GM19193 (cell line): ENCODE results near the gene DSCAM.

Experiments
- POLR2A ChIP-seq: IDR thresholded peaks from 4 replicates; pipeline ENCODE4 v1.6.1; 2011; ENCODE audit not compliant: insufficient read depth, insufficient read length; ENCODE audit errors: extremely low read depth

The DSCAM gene

DNA sequence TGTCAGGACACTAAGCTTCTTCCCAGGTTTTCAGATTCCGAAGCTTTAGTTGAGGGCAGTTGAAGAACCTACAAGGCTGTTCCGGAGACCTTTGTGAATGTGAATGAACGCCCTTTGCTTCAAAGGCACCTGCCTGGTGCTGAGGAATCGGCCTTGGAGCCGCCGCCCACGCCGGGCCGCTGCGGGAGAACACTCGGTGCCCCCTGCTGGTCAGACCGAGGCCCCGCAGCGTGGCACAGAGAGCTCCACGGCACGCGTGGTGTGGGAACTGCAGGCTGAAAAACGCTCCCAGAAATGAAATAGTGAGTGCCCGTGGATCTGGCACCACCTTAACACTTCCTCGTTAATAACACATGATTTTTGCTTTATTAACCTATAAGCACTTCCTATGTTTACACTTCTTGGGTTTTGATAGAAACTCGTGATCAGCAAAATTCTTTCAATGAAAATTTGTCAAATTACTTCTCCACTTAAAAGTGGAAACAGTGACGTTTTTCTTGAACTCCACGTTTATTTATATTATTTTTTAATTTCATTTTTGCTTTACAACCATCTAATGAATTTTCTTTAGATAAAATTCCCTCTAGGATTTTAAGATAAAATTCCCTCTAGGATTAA, 460.6 kb downstream of the DSCAM start:
- TF ChIP-seq POLR2A: no peak

DNA sequence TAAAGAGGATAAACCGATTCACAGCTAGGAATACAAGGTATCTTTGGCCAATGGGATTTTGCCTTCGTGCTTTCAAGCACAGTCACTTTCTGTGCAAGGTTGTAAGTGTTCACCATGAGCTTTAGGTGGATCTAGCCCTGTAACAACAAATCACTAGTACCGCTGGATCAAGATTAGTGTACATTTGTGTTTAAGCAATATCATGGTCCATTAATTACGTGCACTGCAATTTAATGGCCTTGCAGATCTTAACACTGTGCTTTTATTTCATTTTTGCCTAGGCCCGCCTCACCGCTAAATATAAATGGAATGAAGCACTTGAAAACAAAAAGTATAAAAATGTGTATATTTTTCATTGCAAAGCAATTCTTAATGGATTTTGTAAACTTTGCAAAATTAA, 461.1 kb downstream of the DSCAM start:
- no peak for TF ChIP-seq POLR2A

DNA sequence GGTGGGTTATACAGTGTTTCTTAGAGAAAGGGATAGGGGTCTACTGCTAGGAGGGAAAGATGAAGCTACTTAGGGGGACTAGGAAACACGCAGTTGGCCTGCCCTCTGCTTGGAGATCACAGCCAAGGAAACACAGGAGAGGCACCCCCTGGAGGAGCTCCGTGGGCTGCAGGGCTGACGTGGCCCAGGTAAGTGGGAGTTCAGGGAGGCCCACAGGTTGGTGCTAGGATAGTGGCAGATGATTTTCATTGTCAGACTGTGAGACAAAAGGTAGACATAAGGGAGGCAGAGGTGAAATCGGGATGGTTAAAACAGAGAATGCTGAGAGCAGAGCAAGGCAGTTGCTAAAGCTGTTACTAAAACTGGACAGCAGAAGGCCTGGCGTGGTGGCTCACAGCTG, 463.0 kb downstream of the DSCAM start:
- TF ChIP-seq POLR2A: no peak

DNA sequence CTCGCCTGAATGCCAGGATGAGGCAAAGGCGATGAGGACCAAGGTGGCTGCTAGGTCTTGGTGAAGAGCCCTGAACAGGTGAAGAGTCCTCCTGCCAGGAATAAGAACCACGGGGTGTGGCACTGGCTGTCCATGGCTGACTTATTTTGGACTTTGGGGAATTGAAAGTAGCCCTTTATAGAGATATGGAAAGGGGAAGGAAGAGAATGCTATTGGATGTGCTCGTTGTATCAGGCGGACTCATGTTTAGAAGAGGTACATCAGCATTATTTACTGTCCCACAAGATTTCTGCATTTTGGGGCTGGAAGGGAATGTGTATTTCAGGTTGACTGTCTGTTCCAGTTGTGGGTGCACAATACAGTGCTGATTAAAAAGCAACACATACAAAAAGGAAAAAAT, 465.8 kb downstream of the DSCAM start:
- no peak for TF ChIP-seq POLR2A

DNA sequence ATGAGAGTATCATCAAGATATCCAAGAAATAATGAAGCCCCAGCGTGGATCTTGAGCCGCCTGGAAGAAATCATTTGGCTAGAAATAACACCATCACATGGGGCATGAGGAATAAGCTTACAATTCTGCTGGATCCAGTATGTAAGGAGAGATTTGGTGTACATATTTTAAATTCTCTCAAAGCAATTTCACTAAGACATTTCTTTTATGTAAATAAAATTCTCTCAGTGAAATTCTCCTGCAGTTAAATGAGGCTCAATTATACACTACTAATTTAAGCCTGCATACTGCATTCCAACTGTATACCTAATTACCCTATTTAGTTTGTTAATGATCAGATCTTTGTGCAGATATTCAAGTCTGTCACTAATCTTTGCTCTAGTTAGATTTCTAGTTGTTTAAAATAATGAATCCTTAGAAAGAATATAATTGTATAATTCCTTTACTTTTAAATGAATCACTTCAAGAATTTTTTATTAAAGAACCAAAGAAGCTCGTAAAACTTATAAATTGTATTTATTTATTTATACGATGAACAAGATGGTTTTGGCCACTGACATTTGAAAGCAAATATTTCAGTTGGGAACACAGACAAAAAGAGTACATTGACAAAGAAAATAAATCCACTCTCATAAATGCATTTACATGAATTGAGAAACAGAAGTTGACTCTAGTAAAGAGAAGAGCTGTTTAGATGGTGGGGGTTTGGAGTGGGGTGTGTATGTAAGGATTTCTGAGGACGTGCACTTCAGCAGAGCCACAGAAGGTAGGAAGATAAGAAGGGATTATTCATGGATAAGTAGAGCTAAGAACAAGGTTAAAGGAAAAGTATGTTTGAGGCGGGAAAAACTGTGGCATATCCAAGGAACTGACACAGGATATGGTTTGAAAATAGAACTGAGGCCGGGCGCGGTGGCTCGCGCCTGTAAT, 466.8 kb downstream of the DSCAM start:
- TF ChIP-seq POLR2A: no peak

DNA sequence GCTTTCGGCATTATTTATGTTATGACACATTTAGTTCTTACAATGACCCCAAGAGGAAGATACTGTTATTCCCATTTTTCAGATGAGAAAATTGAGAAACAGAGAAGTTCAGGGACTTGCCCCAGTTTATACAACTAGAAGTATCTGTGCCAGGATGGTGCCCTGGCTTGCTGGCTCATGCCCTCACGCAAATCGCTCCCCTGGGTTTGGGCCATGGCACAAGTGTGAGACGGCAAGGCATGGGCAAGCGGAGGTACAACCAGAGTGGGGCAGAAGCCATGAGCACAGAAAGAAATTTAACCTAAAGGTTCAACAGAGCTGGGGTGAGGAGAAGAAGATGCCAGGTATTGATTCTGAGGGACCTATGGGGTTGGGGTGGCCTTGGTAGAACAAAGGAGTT, 469.8 kb downstream of the DSCAM start:
- no peak for TF ChIP-seq POLR2A

DNA sequence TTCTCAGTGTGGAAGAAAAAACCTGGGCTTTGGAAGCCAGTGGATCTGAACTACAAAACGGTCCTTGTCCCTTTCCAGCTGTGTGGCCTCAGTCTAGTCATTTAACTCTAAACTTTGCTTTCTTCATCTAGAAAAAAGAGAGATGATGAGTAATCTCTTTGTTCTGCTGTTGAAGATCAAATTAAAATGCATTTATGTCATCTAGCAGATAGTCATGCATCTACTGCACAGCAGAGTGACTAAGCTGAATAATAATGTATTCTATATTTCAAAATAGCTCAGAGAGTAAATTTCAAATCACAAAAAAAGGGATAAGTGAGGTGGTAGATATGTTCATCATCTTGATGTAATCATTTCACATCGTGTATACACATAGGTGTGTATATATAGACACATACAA, 473.2 kb downstream of the DSCAM start:
- TF ChIP-seq POLR2A: no peak

DNA sequence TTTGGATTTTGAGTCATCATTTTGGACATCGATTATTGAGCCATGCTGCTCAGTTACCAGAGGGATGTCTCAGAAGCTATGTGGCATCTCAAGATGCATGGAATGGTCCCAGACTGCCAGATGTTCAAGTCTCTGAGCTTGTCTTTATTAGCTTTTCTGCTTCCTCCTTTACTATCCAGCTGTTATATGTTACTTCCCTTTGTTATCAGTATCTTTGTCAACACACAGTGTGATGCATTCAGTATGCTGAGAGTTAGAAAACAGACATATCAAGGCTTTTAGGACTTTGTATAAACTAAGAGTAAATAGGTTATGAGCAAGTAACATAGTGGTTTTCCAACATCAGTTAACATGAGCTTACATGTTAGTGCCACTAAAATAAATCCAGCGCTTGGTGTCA, 474.5 kb downstream of the DSCAM start:
- TF ChIP-seq POLR2A: no peak

DNA sequence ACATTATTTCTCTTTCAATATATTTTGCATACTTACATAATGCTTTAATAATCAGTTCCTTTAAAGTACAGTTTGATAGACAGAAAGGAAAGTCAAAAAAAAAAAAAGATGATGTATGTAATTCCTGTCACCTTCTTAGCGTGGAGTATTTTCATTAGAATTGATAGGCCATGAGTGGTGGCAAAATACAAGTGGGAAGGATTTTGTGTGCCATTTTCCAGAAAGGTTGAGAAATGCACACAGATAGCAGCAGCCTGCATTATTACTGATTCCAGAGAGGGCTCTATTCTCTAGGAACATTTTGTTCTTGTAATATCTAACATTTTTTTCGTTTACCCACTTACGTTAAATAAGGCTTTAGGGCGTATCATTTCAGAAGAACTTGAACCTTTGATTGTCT, 475.6 kb downstream of the DSCAM start:
- TF ChIP-seq POLR2A: no peak

DNA sequence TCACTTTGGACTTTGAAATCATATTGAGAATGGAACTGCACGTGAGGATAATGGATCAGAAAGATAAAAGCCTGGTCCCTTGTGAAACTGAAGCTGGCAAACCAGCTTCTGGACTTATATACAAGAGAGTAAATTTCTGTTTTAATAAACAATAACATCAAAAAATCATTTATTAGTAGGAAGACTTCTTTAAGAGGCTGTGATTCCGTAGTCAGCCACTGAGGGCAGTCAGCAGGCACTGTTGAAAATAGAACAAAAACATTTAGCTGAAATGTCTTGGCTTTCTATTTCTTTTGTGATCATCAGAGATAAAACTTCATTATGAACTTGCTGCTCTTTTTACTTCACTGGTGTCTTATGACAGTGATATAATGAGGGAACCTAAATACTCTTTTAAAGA, 490.3 kb downstream of the DSCAM start:
- TF ChIP-seq POLR2A: no peak

DNA sequence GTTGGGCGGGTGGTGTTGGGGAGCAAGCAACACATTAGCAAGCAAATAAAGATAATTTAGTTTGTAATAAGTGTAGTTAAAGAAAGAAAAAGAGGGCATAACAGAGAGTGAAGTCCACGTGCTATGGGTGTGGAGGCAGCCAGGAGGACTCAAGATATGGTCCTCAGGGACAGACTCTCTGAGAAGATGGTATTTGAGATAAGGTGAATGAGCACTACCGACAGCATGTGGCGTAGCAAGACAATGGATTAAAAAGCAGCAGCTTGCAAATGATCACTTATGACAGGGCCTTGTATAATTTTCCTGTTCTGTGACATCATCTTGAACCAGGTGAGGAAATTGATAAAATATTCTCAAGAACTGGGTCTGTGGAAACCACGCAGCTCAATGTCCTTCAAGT, 491.9 kb downstream of the DSCAM start:
- TF ChIP-seq POLR2A: no peak

DNA sequence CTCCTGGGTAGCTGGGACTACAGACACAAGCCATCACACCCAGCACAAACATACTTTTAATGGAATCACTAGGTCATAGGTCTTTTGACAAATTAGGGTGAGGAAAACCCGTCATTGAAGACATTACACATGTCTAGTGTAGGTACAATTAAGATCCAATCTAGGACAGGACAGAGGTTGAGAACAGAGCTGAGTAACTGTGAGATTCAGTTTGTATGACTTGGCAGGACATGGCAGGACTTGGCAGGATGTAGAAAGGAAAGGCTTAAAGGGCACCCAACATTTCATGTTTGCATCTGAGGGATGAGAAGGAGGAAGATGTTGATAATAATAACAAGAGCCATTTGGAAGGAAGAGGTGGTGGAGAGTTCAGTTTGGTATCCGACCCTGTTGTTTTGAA, 496.0 kb downstream of the DSCAM start:
- no peak for TF ChIP-seq POLR2A

DNA sequence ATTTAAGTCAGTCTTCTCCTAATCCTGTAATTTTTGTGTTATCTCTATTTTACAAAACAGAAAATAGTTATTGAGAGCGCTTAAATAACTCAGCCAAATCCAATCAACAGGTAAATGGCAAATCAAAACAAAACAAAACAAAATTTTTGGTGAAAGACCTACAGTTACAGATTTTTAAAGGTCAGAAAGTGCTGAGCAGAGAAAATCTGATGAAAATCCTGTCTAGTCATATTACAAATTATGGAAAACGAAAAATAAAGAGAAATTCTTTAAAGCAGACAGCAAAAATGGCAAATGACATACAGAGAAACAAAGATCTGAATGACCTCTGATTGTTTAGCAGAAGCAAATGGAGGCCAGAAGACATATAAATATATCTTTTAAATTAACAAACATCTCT, 497.4 kb downstream of the DSCAM start:
- TF ChIP-seq POLR2A: no peak

DNA sequence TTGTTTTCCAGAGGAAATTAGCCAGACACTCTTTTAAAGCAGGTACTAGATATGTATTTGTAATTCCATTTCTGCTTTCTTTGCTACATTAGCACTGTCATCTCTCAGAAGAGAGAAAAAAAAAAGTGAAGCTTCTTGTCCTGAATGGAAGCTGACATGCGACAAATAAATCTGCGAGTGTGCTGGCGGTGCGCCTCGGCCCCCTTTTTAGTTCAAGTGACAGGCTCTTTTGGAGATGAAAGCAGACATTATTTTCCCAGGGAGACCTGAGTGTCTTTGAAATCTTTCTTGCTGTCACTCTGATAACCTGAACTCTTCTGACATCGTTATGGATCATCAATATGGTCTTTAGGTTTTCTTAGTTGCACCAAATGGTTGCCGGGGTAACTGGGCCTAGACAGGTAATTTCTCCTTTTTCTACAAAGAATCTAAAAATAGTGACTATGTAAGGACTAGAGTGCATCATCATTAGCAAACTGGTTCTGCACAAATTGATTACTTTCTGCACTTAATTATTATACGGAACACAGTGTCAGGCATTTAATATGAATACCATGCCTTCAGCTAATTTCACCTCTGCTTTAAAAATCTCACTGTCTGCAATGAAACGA, 501.1 kb downstream of the DSCAM start:
- no peak for TF ChIP-seq POLR2A

DNA sequence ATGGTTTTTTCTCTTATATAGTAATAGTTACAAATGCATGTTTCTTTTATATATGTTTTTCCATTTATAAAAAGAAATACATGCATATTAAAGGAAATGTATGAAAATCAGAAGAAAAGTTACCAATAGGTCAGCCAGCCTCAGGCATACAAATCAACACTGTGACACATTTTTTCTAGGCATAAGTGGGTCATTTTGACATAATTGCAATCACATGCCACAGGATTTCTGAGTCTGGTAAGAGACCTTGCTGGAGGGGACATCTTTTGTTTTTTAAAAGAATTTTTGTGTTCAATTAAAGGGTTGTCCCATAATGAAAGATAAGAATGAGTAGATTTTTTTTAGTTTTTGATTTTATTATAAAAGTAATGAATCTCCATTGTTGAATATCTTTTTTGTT, 506.6 kb downstream of the DSCAM start:
- no peak for TF ChIP-seq POLR2A

DNA sequence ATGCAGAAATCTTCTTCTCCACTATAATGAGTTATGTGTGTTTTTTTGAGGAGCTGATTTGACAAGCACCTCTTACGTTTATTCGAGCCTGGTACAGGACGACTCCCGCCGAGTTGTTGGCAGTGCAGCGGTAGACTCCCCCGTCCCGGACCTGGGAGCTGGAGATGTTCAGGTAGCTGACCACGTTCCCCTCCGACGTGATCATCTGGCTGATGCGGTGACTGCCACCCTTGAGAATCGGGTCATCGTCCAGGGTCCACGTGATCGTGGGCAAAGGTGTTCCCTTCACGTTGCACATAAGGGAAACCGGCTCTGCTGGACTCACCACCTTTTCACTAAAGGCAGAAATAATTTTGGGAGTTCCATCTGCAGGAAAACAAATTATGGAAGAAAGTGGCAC, 507.9 kb downstream of the DSCAM start:
- no peak for TF ChIP-seq POLR2A
